SJSA1 (cell line): ENCODE measurements around the gene SLC16A12. TPM values are rescaled to one million over a fixed set of nuclear protein-coding genes. Genes with fewer than 3 reads are reported as not detected.
A peak's percentile ranks its signal among the peaks of the same experiment; 100 is the strongest.
"Not testable (repeated sequence)": the region's sequence is repeated elsewhere in the genome, so short reads cannot be mapped to it uniquely, and the experiment has no call there.

Experiments used
- DNase-seq, 2 experiments: peaks; one replicate each; pipeline ENCODE4 v3.0.0-alpha.2; 2015 to 2020; ENCODE audit warnings: low spot score in 2 of 2, low read depth in 1 of 2
- H3K27ac ChIP-seq: fragments of 250-450 bp; sonication (Bioruptor Pico); 2 replicates; pipeline ENCODE4 v1.5.1; 2020; ENCODE audit warnings: mild to moderate bottlenecking, moderate library complexity
- H3K27me3 ChIP-seq: fragments of 250-450 bp; sonication (Bioruptor Pico); replicated peaks from 2 replicates; pipeline ENCODE4 v1.5.1; 2020; ENCODE audit warnings: mild to moderate bottlenecking, moderate library complexity
- H3K36me3 ChIP-seq: fragments of 250-450 bp; sonication (Bioruptor Pico); 2 replicates; pipeline ENCODE4 v1.5.1; 2020; ENCODE audit warnings: mild to moderate bottlenecking
- H3K4me1 ChIP-seq: fragments of 250-450 bp; sonication (Bioruptor Pico); replicated peaks from 2 replicates; pipeline ENCODE4 v1.6.1; 2021; ENCODE audit warnings: mild to moderate bottlenecking
- H3K4me3 ChIP-seq: fragments of 250-450 bp; sonication (Bioruptor Pico); 2 replicates; pipeline ENCODE4 v1.5.1; 2020; ENCODE audit warnings: mild to moderate bottlenecking
- H3K9me3 ChIP-seq: fragments of 250-450 bp; sonication (Bioruptor Pico); replicated peaks from 2 replicates; pipeline ENCODE4 v1.5.1; 2020; ENCODE audit warnings: mild to moderate bottlenecking
- total RNA-seq: library from RNA; depleted of rRNA; stranded (reverse); fragments of >200 nt; shearing (Covaris generic); gene quantifications from 2 replicates; pipeline ENCODE4 v1.2.3, GENCODE V29; 2014

Gene SLC16A12
- total RNA-seq, 1 experiment from 2014 or later: 0.34 TPM

GRCh38 chr10:89534826-89535166 is 598 bp downstream of the SLC16A12 start:
- Histone ChIP-seq H3K27ac (no peak overlapping the region), H3K4me1 (peaks cover 17% of the 10 kb centered on the region), H3K4me3 (no peak overlapping the region), H3K36me3 (no peaks in the 10 kb centered on the region), H3K27me3 (peaks cover 15% of the 10 kb centered on the region), H3K9me3 (no peaks in the 10 kb centered on the region)
- DNase-seq: no peak

DNA sequence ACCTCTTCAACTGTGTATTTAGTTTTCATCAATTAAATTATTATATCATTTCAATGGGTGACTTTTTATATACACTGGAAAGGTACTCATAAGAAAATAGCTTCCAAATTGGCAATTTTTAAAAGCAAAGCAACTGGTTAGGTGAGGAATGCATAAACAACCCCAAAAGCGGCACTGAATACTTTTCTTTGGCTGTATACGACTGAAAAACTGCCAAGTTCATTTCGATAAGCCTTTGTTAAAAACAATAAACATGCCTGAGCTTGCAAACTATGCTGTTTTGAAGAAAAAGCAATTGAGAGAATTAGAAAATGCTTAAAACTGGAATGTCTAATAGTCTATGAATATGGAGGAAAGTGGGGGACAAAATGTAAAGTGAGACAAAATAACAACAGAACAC is 2.9 kb downstream of the SLC16A12 start:
- no peaks in the 10 kb centered on the region for H3K9me3 ChIP-seq

DNA sequence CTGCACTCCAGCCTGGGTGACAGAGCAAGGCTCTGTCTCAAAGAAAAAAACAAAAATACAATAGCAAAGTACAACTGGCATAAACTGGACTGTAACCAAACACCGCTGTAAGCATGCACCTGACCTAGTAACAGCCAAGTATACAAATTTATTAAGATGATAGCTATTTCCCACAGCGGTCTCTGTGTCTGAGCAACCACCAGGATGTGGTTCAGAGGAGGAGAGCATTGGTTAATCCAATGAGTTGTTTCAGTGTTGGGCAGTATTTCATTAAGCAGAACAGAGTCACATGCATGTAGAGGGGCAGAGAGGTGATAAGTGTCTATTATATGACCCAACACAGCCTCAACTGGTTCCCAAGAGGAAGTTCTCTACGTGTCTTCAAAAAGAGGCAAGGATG is 4.0 kb downstream of the SLC16A12 start:
- H3K9me3 ChIP-seq: no peaks in the 10 kb centered on the region
- peaks cover 15% of the 10 kb centered on the region for H3K27me3 ChIP-seq
- H3K4me1 ChIP-seq: peaks cover 17% of the 10 kb centered on the region
- H3K4me3 ChIP-seq: no peak overlapping the region
- no peaks in the 10 kb centered on the region for H3K36me3 ChIP-seq
- H3K27ac ChIP-seq: no peak overlapping the region
- DNase-seq: no peak

More for the DNA sequence above, 2.9 kb downstream of the SLC16A12 start:
- DNase-seq: no peak
- no peaks in the 10 kb centered on the region for H3K36me3 ChIP-seq
- H3K4me3 ChIP-seq: no peak overlapping the region
- H3K27me3 ChIP-seq: peaks cover 15% of the 10 kb centered on the region
- H3K27ac ChIP-seq: no peak overlapping the region
- H3K4me1 ChIP-seq: peaks cover 17% of the 10 kb centered on the region

GRCh38 chr10:89529711-89530110 is 5.7 kb downstream of the SLC16A12 start:
- DNase-seq: not testable (repeated sequence)

GRCh38 chr10:89526358-89526757 is 9.0 kb downstream of the SLC16A12 start:
- no peak overlapping the region for H3K4me3 ChIP-seq
- no peak overlapping the region for H3K27ac ChIP-seq
- no peaks in the 10 kb centered on the region for H3K9me3 ChIP-seq
- no peaks in the 10 kb centered on the region for H3K36me3 ChIP-seq
- peaks cover 6% of the 10 kb centered on the region; the same call in 1 of the 2 replicates for H3K4me1 ChIP-seq
- no peak for DNase-seq
- H3K27me3 ChIP-seq: no peaks in the 10 kb centered on the region

More at GRCh38 chr10:89529711-89530110, 5.7 kb downstream of the SLC16A12 start:
- H3K27me3 ChIP-seq, H3K4me1 ChIP-seq, H3K27ac ChIP-seq, H3K36me3 ChIP-seq, H3K4me3 ChIP-seq, H3K9me3 ChIP-seq: not testable (repeated sequence)

DNA sequence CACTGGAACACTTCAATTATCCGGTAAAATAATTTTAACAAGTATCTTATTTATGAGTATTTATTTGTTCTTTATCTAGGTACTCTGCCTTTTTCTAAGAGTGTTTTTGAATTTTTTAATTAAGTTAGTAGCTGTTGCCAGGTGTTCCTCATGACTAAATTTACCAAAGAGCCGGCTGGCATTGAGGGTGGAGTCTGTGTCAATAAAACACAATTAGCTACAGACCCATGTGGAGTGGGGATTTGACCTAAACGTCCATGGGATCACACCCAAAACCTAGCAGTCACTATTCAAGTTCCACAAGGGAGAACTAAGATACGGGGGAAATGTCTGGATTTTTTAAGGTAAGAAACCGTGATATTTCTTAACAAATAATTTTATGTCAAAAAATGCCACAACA is 9.8 kb downstream of the SLC16A12 start:
- Histone ChIP-seq H3K27ac (no peak overlapping the region), H3K9me3 (no peaks in the 10 kb centered on the region), H3K27me3 (no peaks in the 10 kb centered on the region), H3K36me3 (no peaks in the 10 kb centered on the region), H3K4me1 (peaks cover 6% of the 10 kb centered on the region; the same call in 1 of the 2 replicates), H3K4me3 (no peak overlapping the region)
- DNase-seq: no peak

DNA sequence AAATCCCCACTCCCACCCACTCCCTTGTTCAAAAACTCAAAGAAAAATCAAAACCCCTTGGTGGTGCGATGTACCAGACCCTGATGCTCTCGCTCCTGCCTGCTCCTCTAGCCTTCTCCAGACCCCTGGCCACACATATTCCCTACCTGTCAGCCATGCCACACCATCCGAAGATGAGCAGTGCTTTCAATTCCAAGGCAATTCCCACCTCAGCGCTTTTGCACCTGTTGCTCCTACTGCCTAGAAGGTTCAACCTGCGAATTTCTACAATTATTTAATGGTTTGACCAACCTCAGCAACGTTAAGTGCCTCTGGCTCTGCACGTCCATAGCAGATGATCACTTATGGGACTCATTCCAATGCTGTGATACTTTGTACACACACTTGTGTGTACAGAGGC is 11.1 kb downstream of the SLC16A12 start:
- no peaks in the 10 kb centered on the region for H3K9me3 ChIP-seq
- H3K4me3 ChIP-seq: no peak overlapping the region
- H3K27ac ChIP-seq: no peak overlapping the region
- DNase-seq: no peak
- no peaks in the 10 kb centered on the region for H3K27me3 ChIP-seq
- no peaks in the 10 kb centered on the region for H3K36me3 ChIP-seq
- peaks cover 17% of the 10 kb centered on the region for H3K4me1 ChIP-seq

- DNase-seq: no peak
- H3K4me3 ChIP-seq: no peak overlapping the region
- no peaks in the 10 kb centered on the region for H3K36me3 ChIP-seq
- H3K27me3 ChIP-seq: no peaks in the 10 kb centered on the region
- no peaks in the 10 kb centered on the region for H3K9me3 ChIP-seq
- peaks cover 24% of the 10 kb centered on the region for H3K4me1 ChIP-seq
- no peak overlapping the region for H3K27ac ChIP-seq
These were observed 12.1 kb downstream of the SLC16A12 start for GRCh38 chr10:89523274-89523673.

- no peaks in the 10 kb centered on the region for H3K9me3 ChIP-seq
- H3K4me1 ChIP-seq: peaks cover 30% of the 10 kb centered on the region
- H3K27ac ChIP-seq: no peak overlapping the region
- no peak overlapping the region for H3K4me3 ChIP-seq
- H3K36me3 ChIP-seq: no peaks in the 10 kb centered on the region
- no peak for DNase-seq
- H3K27me3 ChIP-seq: no peaks in the 10 kb centered on the region
These were observed 12.9 kb downstream of the SLC16A12 start for GRCh38 chr10:89522463-89522862.

DNA sequence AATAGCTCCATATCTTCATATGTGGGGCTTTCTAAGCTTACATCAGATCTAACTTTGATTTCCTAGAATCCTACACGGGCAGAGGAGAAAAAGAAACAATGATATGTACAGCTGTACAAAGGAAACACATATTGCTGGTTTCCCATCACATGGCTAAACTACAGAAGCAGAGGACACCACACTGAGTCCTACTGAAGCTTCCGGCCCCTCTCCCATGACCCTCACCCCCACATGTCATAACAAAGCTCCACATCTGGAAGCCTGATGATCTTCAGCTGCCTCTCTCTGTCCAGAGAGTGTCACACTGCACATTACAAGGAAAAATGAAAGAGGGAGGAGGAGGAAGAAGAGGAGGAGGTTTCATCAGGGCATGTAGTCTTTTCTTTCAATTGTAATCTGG is 14.0 kb downstream of the SLC16A12 start:
- Histone ChIP-seq H3K4me1 (peaks cover 36% of the 10 kb centered on the region), H3K9me3 (no peaks in the 10 kb centered on the region), H3K36me3 (no peaks in the 10 kb centered on the region), H3K4me3 (no peak overlapping the region), H3K27me3 (no peaks in the 10 kb centered on the region), H3K27ac (no peak overlapping the region)
- no peak for DNase-seq

DNA sequence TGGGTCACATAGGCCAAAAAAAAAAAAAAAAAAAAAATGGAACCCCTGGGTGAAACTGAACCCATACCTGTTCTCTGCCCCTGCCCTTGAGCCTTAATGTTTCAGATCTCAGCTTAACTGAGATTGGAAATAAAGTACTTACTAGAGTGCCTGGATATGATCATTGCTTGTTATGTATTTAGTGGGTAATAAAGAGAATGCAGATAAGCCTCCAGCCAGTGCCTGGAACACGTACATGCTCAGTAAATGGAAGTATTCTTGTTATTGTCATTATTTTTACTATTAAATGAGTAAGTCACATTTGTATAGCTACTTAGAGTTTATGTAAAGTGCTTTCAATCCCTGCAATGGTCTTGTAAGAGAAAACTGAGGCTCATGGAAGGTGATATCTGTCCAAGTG is 14.7 kb downstream of the SLC16A12 start:
- H3K27ac ChIP-seq: no peak overlapping the region
- H3K27me3 ChIP-seq: no peaks in the 10 kb centered on the region
- no peaks in the 10 kb centered on the region for H3K36me3 ChIP-seq
- peaks cover 40% of the 10 kb centered on the region for H3K4me1 ChIP-seq
- H3K4me3 ChIP-seq: no peak overlapping the region
- H3K9me3 ChIP-seq: no peaks in the 10 kb centered on the region
- no peak for DNase-seq

DNA sequence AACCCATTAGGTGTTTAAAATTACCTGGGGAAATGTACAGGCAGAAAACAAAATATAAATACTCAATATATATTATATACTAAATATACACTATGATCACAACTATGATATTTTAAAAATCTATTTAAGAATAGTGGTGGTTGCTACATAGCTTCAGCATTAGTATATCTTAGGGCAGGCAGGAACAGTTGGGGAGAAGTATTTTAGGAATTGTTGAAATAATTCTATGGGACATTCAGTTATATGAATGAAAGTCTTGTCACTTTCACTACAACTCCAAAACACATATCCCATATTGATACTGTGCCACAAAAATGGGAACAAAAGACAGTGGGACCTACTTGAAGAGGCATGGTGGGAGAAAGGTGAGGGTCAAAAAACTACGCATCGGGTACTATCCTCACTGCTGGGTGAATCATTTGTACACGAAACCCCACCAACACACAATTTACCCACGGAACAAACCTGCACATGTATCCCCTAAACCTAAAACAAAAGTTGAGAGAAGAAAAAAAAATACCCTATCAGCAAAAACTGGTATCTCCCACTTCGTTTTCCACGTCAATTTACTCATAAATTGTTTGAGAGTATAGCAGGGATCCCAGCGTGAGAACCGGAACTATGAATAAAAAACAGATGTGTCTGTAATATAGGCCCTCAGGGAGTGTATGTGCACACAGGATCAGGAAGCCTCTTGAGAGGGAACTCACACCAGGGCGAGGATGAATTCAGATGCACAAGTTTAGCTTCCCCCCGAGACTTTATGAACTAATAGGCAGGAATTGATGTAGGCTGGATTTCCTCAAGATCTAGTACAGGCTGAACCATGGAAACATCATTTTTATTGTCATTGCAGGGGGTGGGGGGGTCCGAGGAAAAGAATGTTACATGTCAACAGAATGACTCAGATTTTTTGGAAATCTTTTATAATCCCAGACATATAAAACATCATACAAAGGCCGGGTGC is 16.2 kb downstream of the SLC16A12 start:
- peak; percentile 70 to 90 for DNase-seq
- H3K4me1 ChIP-seq: peaks cover 53% of the 10 kb centered on the region

DNA sequence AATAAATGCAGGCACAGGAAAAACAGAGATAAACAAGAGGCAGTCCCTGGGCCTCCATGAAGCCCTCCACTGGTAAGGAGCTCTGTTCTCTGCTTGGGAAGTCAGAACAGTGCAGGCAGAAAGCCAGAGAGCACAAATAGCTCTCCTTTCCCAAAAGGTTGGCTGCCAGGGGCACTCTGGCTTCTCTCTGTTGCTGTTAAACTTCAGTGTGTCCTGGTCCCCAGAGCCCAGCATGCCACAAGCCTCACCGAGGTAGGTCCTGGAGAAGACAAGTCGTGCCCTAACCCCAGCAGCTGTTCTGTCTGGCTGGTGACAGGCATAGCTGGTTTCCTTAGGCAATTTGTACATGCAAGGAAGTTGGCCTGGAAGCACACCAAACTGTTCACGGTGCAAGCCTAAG is 17.3 kb downstream of the SLC16A12 start:
- Histone ChIP-seq H3K27me3 (no peaks in the 10 kb centered on the region), H3K9me3 (no peaks in the 10 kb centered on the region), H3K4me3 (no peak overlapping the region), H3K4me1 (peaks cover 53% of the 10 kb centered on the region), H3K27ac (peak overlapping the region; percentile 86), H3K36me3 (no peaks in the 10 kb centered on the region)
- peak in 1 of 2 experiments; percentile 42 for DNase-seq

More for the DNA sequence above, 16.2 kb downstream of the SLC16A12 start:
- H3K9me3 ChIP-seq: no peaks in the 10 kb centered on the region
- H3K27me3 ChIP-seq: no peaks in the 10 kb centered on the region
- no peak overlapping the region for H3K4me3 ChIP-seq
- no peaks in the 10 kb centered on the region for H3K36me3 ChIP-seq
- peak overlapping the region; percentile 86 for H3K27ac ChIP-seq

- DNase-seq: peak; percentile 94 to 95
- no peaks in the 10 kb centered on the region for H3K9me3 ChIP-seq
- H3K27ac ChIP-seq: peak overlapping the region; percentile 98
- H3K27me3 ChIP-seq: no peaks in the 10 kb centered on the region
- H3K4me3 ChIP-seq: peak overlapping the region; percentile 8; the same call in 1 of the 2 replicates
- peaks cover 46% of the 10 kb centered on the region for H3K4me1 ChIP-seq
- no peaks in the 10 kb centered on the region for H3K36me3 ChIP-seq
These were observed 19.1 kb downstream of the SLC16A12 start for GRCh38 chr10:89516149-89516832.
